ENCODE data around the gene CELA3A.
"Not testable (repeated sequence)": the region's sequence is repeated elsewhere in the genome, so short reads cannot be mapped to it uniquely, and the experiment has no call there.

CELA3A gene

DNA sequence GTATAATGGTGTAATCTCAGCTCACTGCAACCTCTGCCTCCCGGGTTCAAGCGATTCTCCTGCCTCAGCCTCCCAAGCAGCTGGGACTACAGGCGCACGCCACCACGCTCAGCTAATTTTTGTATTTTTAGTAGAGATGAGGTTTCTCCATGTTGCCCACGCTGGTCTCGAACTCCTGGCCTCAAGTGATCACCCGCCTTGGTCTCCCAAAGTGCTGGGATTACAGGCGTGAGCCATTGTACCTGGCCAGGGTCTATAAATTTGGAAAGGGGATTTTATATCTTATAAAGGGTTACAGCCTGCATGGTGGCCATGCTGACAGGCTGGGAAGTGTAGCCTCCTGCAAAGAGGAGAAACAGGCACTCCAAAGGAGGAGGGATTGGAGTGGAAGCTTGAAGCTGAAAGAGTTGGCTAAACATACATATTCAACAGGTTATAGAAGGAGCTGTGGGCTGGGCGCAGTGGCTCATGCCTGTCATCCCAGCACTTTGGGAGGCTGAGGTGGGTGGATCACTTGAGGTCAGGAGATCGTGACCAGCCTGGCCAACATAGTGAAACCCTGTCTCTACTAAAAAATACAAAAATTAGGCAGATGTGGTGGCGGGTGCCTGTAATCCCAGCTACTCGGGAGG, 13.2 kb downstream of the CELA3A start:
- DNase-seq: not testable (repeated sequence)

DNA sequence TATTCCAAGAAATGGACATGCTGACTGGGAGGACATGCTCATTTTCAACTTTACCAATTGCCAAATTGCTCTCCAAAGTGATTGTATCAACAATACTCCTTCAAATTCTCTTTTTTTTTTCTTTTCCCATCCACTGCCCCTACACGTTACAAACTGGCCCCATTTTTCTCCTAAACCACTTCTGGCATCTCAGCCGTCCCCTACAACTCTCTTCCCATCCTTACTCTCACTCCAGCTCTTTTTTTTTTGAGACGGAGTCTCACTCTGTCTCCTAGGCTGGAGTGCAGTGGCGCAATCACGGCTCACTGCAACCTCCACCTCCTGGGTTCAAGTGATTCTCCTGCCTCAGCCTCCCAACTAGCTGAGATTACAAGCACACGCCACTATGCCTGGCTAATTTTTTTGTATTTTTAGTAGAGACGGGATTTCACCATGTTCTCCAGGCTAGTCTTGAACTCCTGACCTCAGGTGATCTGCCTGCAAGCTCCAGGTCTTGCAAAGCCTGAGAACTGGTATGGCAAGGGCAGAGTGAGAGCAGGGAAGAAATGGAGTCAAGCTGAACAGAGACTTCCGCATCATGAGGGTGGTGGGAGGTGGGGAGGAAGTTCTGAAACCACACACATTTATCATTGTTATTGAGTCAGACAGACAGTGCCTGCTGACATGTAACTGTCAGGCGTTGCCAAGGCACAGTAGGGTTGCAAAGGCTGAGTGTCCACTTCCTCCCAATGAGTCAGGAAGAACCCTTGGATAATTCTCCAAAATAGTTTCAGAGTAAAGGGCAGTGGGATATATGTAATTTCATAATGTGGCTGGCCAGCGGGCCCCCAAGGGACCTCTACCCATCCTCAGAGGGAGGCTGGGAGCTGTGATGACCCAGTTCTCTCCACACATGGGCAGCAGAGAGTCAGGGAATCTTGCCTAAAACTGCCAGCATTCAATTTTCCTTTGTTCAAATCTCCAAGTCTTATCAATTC, 17.4 kb downstream of the CELA3A start:
- peak in 3 of 51 donors; percentile 4 to 16 (median 10) for DNase-seq

DNA sequence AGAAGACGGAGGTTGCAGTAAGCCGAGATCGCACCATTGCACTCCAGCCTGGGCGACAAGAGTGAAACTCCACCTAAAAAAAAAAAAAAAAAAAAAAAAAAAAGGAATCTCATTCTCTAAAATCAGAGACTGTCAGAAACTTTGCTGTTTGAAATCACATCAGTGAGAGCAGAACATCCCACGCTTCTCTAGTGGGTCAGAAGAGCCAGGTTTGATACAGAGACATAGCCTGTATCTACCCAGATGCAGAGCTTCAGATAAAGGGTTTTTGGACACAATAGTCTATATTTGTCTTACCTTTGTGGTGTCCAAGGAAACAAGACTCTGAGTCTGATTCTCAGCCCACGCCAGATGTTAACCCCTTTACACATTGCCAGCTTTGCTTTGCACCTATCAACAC, 19.6 kb downstream of the CELA3A start:
- DNase-seq: peak in 1 of 51 donors; percentile 8

DNA sequence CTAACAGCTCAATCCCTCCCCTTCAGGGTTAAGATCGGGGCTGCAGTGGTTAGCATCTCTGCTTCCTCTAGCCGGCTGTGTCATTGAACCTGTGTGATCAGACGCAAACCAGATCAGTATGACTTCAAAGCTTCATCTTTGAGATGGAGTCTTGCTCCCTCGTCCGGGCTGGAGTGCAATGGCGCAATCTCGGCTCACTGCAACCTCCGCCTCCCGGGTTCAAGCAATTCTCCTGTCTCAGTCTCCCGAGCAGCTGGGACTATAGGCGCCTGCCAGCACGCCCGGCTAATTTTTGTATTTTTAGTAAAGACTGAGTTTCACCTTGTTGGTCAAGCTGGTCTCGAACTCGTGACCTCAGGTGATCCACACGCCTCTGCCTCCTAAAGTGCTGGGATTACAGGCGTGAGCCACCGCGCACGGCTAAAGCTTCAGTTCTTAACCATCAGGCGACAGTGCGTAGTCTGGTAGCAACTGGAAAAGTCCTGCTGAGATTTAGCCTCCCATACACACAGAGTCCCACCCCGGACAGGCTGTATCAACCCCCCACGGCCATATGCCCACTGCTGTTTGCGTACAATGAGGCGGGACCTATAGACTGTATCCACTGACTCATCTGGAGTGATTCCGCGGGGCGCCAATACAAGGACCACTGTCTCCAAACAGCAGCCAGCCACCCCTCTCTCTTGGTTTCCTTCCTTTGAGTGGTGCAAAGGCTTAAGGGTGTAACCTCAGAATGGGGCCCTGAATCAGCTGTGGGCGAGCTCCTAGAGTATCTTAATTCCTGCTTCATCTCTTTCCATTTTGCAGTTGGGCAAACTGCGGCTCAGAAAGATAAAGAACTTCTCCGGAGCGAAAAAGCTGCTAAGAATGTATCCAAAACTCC, 23.3 kb downstream of the CELA3A start:
- DNase-seq: peak in 35 of 51 donors; percentile 19 to 93 (median 53)

DNA sequence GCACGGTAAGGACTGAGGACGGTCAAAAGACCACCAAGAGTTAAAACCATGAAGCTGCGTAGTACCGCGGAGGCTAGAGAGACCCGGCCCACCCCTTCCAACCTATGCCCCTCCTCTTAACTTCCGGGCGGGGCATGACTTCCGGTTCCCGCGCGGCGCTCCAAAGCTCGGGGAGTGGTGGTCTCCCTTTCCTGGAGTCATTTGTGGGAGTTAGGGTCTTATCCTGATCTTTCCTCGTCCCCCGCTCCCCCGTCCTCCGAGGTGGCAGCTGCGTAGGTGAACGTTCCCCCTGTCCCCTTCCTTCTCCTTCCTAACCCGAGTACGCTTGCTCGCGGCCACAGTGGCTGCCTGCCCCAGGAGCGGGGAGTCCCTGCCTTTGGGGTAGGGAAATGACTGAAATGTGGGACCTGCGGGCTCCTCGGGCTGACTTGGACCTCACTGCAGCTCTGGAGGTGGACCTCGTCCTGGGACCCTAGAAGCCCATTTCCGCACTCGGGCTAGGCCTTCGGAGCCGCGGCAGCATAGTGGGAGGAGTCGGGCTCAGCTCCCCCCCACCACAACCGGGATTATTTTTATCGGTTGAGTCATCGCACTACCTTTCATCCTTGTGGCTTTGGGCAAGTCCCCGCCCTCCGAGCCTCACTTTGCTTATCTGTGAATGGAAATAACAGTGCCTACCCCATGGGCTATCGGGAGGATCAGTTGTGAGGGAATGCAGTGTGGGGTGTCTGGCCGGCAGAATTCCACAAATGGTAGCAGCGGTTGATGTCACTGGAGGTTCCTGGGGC, 24.1 kb downstream of the CELA3A start:
- DNase-seq: peak; percentile 34 to 93 (median 78)

DNA sequence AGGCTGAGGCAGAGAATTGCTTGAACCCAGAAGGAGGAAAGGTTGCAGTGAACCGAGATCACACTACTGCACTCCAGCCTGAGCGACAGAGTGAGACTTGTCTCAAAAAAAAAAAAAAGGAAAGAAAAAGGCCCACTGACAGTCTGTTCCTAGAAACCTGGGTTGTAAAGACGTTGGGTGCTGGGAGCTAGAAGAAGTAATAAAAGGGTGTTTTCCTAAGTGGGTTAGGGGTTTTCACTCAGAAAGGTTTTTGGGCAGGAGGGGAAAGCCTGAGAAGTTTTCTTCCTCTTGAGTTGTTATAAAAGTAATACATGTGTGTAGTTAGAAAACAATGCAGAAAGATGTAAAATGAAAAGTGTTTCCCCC, 25.4 kb downstream of the CELA3A start:
- no peak for DNase-seq

DNA sequence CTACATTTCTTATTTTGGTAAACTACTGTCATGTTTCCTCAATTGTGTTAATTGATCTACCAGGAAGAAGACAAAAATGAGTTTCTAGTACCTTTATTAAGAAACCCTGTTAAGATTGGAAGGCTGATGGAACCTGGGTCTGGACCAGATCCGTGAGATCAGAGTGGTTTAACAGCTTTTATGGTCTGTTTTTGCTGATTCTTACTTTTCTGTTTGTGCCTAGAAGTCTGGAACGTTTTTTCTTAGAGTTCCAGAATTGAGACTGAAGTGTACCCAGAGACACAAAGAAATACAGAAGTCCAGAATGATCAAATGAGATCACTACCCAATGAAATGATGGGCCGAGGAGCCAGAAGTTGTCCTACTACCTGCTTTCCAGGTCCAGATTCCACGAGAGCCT, 28.6 kb downstream of the CELA3A start:
- no peak for DNase-seq

DNA sequence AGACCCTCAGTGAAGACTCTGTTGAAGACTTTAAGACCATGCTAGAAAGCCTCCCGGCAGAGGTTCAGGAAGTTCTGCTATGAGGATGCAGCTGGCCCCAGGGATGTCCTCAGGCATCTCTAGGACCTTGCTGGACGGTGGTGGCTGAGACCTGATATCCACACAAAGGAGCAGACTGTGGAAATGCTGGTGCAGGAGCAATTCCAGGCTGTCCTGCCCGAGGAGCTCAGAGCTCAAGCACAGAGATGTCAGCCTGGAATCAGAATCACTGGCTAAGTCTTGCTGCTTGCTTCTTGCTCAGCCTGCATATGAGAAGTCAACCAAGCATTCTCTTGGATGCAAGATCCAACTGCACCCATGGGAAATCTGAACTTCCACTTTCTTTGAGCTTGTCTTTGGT, 29.0 kb downstream of the CELA3A start:
- DNase-seq: no peak

DNA sequence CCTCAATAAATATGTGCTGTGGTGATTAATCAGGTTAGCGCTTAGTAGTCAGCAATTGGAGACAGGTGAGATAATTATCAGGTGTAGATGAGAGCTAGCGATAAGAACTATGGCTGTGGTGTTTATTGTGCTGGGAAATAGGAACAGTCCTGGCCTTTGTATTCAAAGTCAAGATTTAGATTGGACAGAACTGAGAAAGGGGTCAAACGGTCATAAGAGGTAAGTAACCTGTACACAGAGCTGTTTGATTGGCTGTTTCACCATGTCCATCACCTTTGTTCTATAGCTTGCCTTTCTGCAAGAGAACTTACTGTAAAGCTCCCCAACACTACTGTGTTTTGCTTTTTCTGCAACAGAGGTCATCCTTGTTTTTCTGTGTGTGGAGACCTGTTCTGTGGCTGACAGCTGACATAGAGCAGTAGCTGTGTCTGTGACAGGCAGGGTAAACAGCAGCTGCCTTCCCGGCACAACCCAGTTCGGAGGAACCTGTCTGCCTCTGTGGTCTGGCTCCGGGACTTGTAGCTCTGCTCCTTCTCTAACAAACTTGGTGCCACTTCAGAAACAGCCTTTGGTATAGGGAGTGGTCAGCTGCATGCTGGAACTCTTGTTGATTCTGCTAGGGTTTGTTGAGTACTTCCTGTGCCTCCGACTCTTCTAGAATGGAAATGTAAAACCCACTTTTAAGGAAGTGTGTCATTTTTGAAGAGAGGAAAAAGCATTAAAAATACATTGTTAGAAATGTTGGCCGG, 29.9 kb downstream of the CELA3A start:
- DNase-seq: no peak

DNA sequence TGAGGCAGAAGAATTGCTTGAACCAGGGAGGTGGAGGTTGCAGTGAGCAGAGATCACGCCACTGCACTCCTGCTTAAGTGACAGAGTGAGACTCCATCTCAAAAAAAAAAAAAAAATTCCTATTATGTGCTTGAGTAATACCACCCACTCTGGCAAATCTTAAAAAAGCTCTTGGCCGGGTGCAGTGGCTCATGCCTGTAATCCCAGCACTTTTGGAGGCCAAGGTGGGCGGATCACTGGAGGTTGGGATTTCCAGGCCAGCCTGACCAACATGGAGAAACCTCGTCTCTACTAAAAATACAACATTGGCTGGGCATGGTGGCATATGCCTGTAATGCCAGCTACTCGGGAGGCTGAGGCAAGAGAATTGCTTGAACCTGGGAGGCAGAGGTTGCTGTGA, 33.4 kb downstream of the CELA3A start:
- DNase-seq: not testable (repeated sequence)

DNA sequence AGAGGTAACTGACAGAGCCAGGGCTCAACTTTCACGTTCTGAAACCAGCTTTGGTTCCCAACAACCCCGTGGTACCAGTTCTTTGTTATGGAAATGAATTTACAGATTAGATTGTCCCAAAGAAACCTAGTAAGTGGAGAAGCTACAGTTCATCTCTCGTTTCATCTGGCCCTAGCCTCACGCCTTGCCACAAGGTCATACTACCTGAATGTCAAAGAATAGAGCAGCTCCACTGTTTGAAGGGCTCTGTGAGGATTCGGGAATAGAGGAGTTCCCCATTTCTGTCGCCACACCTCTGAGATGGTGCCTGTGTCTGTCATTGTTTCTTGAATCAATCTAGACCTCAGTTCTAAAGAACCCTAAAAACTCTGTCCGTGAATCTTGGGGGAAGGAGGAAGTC, 36.1 kb downstream of the CELA3A start:
- no peak for DNase-seq

DNA sequence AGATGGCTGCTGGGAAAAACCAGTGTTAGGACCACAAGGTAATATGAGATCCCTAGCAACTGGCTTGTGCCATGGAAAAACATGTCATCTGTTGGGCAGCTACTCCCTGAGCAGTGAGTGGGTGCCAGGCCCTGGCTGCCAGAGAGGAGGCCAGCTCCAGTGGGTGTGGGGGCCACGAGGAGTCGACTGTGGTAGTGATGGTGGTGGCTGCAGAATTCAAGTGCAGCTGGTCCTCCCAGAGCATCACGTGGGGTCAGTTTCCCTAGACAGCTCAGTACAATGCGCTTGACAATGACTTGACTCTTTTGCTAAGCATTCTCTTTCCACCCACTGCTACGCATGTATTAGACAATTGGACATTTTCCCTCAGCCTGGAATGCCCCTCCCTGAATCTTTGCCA, 36.6 kb downstream of the CELA3A start:
- DNase-seq: peak in 29 of 51 donors; percentile 7 to 63 (median 23)

DNA sequence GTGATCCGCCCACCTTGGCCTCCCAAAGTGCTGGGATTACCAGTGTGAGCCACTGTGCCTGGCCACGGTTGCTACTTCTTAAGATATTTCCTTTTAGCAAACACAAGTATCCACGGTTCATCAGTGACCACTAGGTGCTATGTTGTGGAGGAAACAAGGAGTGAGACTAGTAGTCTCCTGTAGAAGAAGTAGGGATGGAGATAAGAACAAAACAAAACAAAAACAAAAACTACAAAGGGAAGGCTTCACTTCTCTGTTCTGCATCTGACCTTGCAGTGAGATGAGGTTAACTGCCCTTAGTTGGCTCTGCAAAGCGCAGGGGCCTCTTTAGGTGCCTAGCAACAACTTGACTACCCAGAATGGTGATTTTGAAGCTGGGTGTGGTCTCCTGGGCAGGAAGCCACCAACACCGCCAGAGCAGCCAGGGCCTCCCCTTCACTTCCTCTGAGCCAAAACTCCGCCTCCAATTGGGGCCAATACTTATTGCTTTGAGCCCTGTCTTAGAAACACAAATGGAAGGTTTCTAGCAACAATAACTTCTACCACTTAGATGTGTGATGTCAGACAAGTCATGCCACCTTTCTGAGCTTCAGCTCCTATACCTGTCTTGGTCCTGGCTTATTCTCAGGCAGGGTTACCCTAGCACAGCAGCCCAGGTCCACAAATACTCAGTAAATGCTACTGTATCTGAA, 38.3 kb downstream of the CELA3A start:
- peak in 5 of 51 donors; percentile 19 to 37 (median 24) for DNase-seq

DNA sequence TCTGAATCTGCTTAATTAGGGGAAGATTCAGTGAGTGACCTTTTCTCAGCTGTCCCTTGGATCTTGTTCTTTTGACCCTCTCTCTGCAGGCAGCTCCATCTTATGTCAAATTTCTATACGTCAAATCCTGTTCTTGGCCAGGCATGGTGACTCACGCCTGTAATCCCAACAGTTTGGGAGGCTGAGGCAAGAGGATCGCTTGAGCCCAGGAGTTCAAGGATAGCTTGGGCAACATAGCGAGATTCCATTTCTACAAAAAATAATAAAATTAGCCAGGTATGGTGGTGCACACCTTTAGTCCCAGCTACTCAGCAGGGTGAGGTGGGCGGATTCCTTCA, 38.8 kb downstream of the CELA3A start:
- DNase-seq: no peak

DNA sequence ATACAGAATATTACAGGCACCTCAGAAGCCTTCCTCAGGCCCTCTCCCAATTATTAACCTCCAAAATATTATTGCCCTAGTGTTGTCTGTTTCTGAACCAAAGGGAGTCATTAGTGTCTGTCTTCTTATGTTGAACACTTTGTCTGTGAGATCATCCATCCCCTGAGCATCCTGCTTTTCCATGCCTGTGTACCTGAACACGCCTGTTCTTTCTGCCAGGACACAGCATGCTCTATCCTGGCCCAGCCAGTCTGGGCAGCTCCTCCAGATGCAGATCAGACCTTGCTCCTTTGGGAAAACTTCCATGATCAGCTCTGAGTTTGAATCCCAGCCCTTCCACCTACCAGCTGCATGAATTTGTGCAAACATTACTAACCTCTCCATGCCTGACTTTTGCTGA, 40.0 kb downstream of the CELA3A start:
- no peak for DNase-seq

DNA sequence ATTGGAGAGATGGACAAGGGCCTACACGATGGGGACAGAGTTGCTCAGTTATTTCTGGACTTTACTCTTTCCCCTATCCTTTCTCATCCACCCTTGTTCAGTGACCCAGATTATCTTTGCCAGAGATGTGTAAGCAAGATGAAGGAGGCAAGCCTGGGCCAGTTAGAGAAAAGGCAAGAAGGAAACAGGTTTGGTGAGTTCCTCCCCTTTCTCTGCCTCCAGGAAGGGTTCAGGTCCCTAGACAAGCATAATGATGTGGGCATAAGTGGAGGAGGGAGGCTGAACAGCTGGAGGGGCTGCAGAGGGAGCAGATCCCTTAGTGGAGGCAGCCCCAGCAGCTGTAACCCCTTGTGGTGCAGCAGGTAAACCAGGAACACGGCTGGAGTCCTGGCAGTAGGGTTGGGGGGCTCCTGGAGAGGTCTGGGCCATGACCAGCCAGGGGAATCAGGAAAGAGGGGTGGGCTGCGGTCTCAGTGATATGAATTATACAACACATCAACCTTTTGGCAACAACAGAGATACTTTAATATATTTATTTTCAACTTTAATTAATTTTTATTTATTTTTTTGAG, 41.8 kb downstream of the CELA3A start:
- no peak for DNase-seq

DNA sequence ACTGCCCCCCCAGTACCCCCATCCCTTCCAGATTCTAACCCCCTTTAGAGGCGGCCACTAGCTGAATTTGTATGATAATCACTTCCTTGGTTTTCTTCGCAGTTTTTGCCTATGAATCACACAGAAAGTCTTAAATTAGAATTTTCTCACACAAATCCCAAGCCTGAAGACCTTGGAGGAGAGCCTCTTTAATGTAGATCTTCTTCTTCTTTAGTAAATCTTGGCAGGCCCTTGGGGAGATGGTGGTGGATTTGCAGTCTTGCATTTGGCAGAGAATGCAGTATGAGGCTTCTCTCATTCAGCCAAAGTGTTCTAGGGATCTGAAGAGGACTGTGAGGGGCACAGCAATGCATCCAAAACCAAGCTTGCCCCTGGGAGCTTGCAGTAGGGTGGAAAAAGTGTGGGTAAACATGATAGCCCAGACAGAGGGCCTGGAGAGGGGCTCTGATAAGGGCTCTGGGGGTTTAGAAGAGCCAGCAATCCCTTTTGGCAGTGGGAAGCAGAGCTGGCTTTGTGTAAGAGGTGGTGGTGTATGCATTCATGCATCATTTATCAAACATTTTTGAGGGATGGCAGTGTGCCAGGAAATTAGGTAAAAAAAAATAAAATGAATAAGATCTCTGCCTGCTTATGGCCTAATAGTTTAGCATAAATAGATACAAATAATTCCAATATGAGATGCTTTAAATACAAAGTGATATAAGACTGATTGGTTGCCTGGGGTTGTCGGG, 43.4 kb downstream of the CELA3A start:
- DNase-seq: no peak

DNA sequence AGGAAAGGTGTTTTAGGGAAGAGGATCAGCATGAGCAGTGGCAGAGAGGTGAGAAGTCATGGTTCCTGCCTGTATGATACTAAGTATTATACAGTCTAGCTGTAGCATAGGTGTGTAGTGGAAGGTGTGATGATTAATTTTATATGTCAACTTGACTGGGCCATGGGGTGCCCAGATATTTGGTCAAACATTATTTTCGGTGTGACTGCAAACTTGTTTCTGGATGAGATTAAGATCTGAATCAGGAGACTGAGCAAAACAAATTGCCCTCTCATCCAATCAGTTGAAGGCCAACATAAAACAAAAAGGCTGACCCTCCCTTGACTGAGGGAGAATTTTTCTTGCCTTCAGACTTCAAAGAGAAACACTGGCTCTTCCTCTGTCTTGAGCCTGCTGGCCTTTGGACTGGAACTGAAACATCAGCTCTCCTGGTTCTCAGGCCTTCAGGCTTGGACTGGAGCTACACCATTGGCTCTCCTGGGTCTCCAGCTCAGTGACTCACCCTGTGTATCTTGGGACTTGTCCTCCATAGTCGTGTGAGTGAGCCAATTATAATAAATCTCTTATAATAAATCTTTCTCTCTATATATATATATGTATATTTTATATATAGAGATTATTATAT, 44.3 kb downstream of the CELA3A start:
- no peak for DNase-seq
